22Rv1 (cell line): ENCODE results near the gene C1orf159.
A peak's percentile ranks its signal among the peaks of the same experiment; 100 is the strongest.

Source experiments
- H3K27ac ChIP-seq: fragments of 450-650 bp; 2 replicates; pipeline ENCODE4 v1.5.1; 2017
- CTCF ChIP-seq: fragments of 450-650 bp; IDR thresholded peaks from 2 replicates; pipeline ENCODE4 v1.5.1; 2017; ENCODE audit warnings: mild to moderate bottlenecking
- ZFX ChIP-seq: fragments of 450-650 bp; IDR thresholded peaks from 2 replicates; pipeline ENCODE4 v1.6.1; 2017; ENCODE audit warnings: antibody characterized with exemption, borderline replicate concordance

The C1orf159 gene

DNA sequence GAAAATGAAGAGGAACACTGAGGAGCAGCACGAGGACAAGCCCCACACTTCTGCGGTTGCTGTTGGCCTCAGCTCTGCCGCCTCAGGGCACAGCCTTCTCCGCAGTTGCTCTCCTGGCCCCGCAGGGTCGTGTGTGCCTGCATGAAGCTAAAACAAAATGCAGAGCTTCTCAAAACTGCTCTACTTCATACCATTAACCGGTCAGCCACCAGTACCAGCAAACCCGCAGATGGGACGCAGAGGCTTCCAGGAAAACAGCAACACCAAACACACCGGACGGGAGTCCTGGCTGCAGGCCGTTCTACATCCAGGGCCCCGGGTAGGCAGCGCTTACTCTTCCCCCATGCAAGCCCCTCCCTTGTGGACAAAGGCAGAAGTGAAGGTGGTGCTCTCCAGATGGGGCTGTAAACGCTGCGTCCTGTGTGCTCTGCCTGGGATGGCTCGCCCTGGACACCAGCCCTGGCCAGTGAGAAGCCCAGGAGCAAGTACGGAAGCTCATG lies 7.1 kb upstream of the C1orf159 start:
- H3K27ac ChIP-seq: peak overlapping the region; percentile 37; the same call in 1 of the 2 replicates
- TF ChIP-seq ZFX (no peak), CTCF (no peak)

DNA sequence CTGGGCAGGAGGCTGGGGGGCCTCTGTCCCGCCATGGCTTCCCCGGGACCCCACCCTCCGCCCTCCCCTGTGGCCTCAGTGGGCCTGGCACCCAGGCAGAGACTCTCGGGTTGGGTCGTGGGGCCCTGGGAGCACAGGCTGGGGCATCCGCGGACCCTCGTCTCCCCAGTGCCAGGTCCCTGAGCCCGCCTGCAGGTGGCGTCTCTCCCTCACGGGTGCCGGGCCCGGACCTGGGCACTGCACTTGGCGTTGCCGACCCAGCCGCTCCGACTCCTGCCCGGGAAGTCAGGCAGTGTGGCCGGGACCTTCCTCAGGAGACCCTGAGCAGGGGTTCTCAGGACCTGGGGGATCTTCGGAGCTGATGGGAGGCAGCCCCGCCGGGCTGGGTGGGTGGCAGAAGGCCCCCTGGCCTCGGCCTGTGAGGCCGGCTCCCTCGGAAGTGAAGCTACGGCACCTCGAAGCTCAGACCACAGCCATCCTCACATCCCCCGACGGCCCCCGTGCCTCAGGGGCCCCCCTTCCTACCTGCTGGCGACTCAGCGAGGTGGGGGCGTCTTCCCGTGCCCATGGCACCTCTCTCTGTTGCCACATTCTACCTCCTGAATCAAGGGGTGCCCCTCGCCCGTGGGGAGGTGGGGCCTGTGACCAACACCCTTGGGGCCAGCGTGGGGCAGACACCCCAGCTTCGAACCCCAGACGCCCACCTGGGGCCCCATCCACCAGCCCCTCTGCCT lies 6.4 kb upstream of the C1orf159 start:
- no peak for TF ChIP-seq ZFX
- TF ChIP-seq CTCF: peak; percentile 93
- 0 out of 2 replicates have a peak overlapping the region, but pooled peaks have one; percentile 37 for H3K27ac ChIP-seq

GRCh38 chr1:1121611-1122077 lies 5.8 kb upstream of the C1orf159 start:
- no peak overlapping the region for H3K27ac ChIP-seq
- TF ChIP-seq CTCF (no peak), ZFX (no peak)

GRCh38 chr1:1120866-1121591 lies 5.1 kb upstream of the C1orf159 start:
- no peak for TF ChIP-seq CTCF
- no peak for TF ChIP-seq ZFX
- no peak overlapping the region for H3K27ac ChIP-seq

DNA sequence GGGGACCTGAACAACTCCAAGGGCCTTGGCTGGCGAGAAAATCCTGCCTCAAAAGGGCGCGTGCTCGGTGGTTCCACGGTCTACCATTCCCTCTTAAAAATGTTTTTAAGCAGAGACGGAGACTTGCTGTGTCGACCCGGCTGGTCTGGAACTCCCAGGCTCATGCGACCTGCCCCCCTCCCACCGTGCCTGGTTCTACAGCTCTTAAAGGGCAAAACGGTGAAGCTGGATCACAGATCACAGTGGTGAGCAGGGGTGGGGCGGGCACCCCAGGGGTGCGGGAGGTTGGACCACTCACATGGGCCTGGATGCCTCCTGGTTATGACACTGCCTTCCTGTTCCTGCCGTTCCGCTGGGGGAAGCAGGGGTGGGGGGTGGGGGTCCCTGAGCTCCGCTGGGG lies 4.2 kb upstream of the C1orf159 start:
- no peak overlapping the region for H3K27ac ChIP-seq
- TF ChIP-seq CTCF (no peak), ZFX (no peak)

GRCh38 chr1:1119272-1119890 lies 3.5 kb upstream of the C1orf159 start:
- no peak overlapping the region for H3K27ac ChIP-seq
- TF ChIP-seq CTCF (no peak), ZFX (no peak)
